ENCODE measurements around the gene EFCAB8.

The EFCAB8 gene

DNA sequence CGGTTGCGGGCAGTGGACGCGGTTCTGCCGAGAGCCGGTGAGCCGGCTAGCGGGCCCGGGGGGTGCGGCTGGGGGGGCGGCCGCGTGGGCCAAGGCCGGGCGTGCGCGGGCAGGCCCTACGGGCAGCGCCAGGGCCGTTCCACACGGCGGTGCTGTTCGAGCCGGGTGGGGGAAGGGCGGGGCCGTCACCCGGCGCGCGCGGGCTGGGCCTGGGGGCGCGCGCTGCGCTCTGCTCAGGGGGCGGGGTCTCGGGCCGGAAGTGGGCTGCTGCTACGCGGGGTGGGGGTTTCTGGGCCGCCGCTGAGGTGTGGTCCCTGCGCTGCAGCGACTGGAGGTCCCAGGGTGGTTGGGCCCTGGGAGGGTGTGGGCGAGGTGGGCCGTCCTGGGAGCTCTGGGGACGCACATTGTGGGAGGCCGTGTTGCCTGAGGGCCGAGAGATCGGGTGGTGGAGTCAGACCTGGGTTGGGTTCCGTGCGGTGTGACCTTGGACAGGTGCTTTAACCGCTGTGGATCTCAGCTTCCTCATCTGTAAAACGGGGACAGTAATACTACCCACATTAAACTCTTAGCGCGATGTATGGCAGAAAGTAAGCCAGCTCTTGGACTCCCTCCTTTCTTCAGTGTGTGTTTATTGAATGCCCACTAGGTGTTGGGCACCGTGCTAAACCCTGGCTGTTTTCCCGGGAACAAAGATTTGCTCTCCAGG, 38.6 kb upstream of the EFCAB8 start:
- 0 out of 2 replicates have a peak overlapping the region, but pooled peaks have one; percentile 36 for H2AFZ ChIP-seq (ENCODE audit: low read depth)
- H3K36me3 ChIP-seq (ENCODE audit: insufficient read depth) = no peaks in the 10 kb centered on the region; the same call in 1 of the 2 replicates
- peaks cover 36% of the 10 kb centered on the region for H4K20me1 ChIP-seq (ENCODE audit: insufficient read depth)
- TF ChIP-seq, protein P1, sequence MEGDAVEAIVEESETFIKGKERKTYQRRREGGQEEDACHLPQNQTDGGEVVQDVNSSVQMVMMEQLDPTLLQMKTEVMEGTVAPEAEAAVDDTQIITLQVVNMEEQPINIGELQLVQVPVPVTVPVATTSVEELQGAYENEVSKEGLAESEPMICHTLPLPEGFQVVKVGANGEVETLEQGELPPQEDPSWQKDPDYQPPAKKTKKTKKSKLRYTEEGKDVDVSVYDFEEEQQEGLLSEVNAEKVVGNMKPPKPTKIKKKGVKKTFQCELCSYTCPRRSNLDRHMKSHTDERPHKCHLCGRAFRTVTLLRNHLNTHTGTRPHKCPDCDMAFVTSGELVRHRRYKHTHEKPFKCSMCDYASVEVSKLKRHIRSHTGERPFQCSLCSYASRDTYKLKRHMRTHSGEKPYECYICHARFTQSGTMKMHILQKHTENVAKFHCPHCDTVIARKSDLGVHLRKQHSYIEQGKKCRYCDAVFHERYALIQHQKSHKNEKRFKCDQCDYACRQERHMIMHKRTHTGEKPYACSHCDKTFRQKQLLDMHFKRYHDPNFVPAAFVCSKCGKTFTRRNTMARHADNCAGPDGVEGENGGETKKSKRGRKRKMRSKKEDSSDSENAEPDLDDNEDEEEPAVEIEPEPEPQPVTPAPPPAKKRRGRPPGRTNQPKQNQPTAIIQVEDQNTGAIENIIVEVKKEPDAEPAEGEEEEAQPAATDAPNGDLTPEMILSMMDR (conservative IDR thresholded peaks at IDR 0.05; ENCODE audit: low read depth, low read length) = no peak
- H3K4me2 ChIP-seq = peak overlapping the region; percentile 94
- peak overlapping the region; percentile 68 for H3K27ac ChIP-seq
- H3K27me3 ChIP-seq (ENCODE audit: insufficient read depth, low read depth) = no peaks in the 10 kb centered on the region
- H3K4me3 ChIP-seq (IDR thresholded peaks at IDR 0.05; ENCODE audit: insufficient read depth, low read depth, low read length) = peak overlapping the region; percentile 77
- peaks cover 51% of the 10 kb centered on the region for H3K79me2 ChIP-seq (ENCODE audit: insufficient read depth, low read depth)
- peak overlapping the region; percentile 86 for H3K9ac ChIP-seq
- H3K4me1 ChIP-seq (ENCODE audit: low read depth, poor library complexity, severe bottlenecking) = peaks cover 47% of the 10 kb centered on the region

DNA sequence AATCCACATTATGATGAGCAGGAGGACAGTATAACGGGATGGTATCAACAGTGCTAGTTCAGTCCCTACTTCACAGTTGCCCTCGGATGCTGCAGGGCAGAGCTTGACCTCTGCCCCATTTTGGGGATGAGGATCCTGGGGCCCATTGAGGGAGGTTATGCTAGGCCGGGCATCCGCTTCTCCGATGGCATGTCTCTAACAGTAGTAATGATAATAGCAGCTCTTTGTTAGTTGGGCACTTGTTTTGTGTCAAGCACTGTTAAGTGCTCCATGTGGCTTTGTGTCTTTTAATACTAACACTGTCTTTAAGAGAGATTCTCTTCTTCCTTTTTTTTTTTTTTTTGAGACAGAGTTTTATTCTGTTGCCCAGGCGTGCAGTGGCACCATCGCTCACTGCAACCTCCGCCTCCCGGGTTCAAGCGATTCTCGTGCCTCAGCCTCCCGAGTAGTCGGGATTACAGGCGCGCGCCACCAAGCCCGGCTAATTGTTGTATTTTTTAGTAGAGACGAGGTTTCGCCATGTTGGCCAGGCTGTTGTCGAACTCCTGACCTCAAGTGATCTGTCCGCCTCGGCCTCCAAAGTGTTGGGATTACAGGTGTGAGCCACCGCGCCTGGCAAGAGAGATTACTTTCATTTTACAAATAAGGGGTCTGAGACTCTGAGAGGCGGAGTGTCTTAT, 37.9 kb upstream of the EFCAB8 start:
- H3K4me1 ChIP-seq (ENCODE audit: low read depth, poor library complexity, severe bottlenecking) = peaks cover 47% of the 10 kb centered on the region
- peak overlapping the region; percentile 86 for H3K9ac ChIP-seq
- peak overlapping the region; percentile 94 for H3K4me2 ChIP-seq
- no peaks in the 10 kb centered on the region; the same call in 1 of the 2 replicates for H3K36me3 ChIP-seq (ENCODE audit: insufficient read depth)
- H3K4me3 ChIP-seq (IDR thresholded peaks at IDR 0.05; ENCODE audit: insufficient read depth, low read depth, low read length) = peak overlapping the region; percentile 77
- no peak overlapping the region for H2AFZ ChIP-seq (ENCODE audit: low read depth)
- peaks cover 58% of the 10 kb centered on the region for H3K79me2 ChIP-seq (ENCODE audit: insufficient read depth, low read depth)
- peak overlapping the region; percentile 68 for H3K27ac ChIP-seq
- TF ChIP-seq, protein P1 (conservative IDR thresholded peaks at IDR 0.05; ENCODE audit: low read depth, low read length) = no peak
- peaks cover 39% of the 10 kb centered on the region for H4K20me1 ChIP-seq (ENCODE audit: insufficient read depth)
- no peaks in the 10 kb centered on the region for H3K27me3 ChIP-seq (ENCODE audit: insufficient read depth, low read depth)

DNA sequence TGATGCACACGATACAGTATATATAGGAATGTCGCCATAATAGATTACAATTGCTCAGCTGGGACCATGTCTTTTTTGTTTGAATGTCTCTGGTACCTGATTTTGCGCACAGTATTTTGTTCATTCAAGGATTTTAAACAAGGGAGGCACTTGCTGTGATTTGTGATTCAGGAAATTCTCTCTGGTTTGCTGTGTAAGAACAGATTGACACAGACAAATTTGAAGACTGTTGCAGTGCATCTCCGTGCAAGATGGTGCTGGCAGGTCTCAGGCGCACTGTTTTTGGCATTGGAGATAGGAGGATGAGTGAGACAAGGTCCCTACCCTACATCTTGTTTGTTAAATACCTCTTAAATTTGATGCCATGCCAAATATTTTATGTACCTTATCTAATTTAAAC, 36.5 kb upstream of the EFCAB8 start:
- Histone ChIP-seq H3K4me3 (IDR thresholded peaks at IDR 0.05; ENCODE audit: insufficient read depth, low read depth, low read length) (no peak overlapping the region), H3K4me1 (ENCODE audit: low read depth, poor library complexity, severe bottlenecking) (peaks cover 47% of the 10 kb centered on the region), H3K27ac (no peak overlapping the region), H3K4me2 (peak overlapping the region; percentile 4; the same call in 1 of the 2 replicates), H3K9ac (no peak overlapping the region), H4K20me1 (ENCODE audit: insufficient read depth) (peaks cover 39% of the 10 kb centered on the region), H3K27me3 (ENCODE audit: insufficient read depth, low read depth) (no peaks in the 10 kb centered on the region), H2AFZ (ENCODE audit: low read depth) (no peak overlapping the region), H3K36me3 (ENCODE audit: insufficient read depth) (no peaks in the 10 kb centered on the region; the same call in 1 of the 2 replicates), H3K79me2 (ENCODE audit: insufficient read depth, low read depth) (peaks cover 70% of the 10 kb centered on the region)
- TF ChIP-seq, protein P1 (conservative IDR thresholded peaks at IDR 0.05; ENCODE audit: low read depth, low read length) = no peak

DNA sequence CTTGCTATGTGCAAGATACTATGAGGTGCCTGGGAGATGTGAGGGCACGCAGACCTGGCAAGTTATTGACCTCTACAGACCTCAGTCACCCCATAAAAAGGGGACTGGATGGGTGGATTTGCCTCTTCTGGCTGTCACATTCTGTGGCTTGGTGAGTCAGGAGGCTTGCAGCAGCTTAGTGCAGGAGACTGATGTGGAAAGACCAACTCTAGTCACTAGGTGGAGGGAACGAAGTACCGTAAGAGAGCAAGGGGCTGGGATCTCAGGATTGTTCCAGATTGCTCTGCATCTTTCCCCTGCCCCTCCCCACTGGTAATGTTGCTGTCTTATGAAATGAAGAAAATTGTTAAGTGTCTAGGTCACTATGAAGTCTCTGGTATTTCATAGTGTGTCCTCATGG, 35.6 kb upstream of the EFCAB8 start:
- H3K36me3 ChIP-seq (ENCODE audit: insufficient read depth) = peaks cover 8% of the 10 kb centered on the region; the same call in 1 of the 2 replicates
- H3K4me3 ChIP-seq (IDR thresholded peaks at IDR 0.05; ENCODE audit: insufficient read depth, low read depth, low read length) = no peak overlapping the region
- peaks cover 47% of the 10 kb centered on the region for H3K4me1 ChIP-seq (ENCODE audit: low read depth, poor library complexity, severe bottlenecking)
- H2AFZ ChIP-seq (ENCODE audit: low read depth) = no peak overlapping the region
- peaks cover 41% of the 10 kb centered on the region for H4K20me1 ChIP-seq (ENCODE audit: insufficient read depth)
- H3K79me2 ChIP-seq (ENCODE audit: insufficient read depth, low read depth) = peaks cover 78% of the 10 kb centered on the region
- TF ChIP-seq, protein P1 (conservative IDR thresholded peaks at IDR 0.05; ENCODE audit: low read depth, low read length) = no peak
- no peak overlapping the region; the same call in 1 of the 2 replicates for H3K4me2 ChIP-seq
- H3K27ac ChIP-seq = no peak overlapping the region
- H3K27me3 ChIP-seq (ENCODE audit: insufficient read depth, low read depth) = no peaks in the 10 kb centered on the region
- no peak overlapping the region for H3K9ac ChIP-seq

Data from KMS-11 (cell line).